PC-9 (cell line): ENCODE data around the gene CDH12. TPM values are rescaled to one million over a fixed set of nuclear protein-coding genes. Genes with fewer than 3 reads are reported as not detected.

Experiments
- BruUV-seq: library from RNA; stranded (reverse); fragments of 400-500 nt; replicated peaks from 2 replicates; lab custom pipeline; 2021; lab: Mats Ljungman, UMichigan
- CTCF ChIA-PET: fragments of 300-600 bp; sonication (Branson Sonifier 250); formaldehyde crosslinking; loops from one replicate; lab custom pipeline; 2022; ENCODE audit warnings: antibody characterized with exemption; lab: Charles Lee
- POLR2A ChIA-PET: fragments of 300-600 bp; sonication (Branson Sonifier 250); formaldehyde crosslinking; loops from one replicate; lab custom pipeline; 2022; ENCODE audit warnings: antibody characterized with exemption; ENCODE audit not compliant: unreplicated experiment; lab: Charles Lee
- DNase-seq, 2 experiments: peaks; one replicate each; pipeline versions ENCODE4 v3.0.0 to v3.0.0-alpha.2; 2015 to 2022; ENCODE audit warnings: mixed read lengths in 1 of 2
- H2AFZ ChIP-seq: fragments of 200-600 bp; sonication (generic); 2 replicates; pipeline ENCODE4 v1.8.1; 2017; ENCODE audit warnings: antibody characterized with exemption
- H3F3A ChIP-seq: fragments of 200-600 bp; sonication (generic); 2 replicates; pipeline ENCODE4 v1.8.1; 2017; ENCODE audit warnings: antibody characterized with exemption, mild to moderate bottlenecking, low read depth; ENCODE audit not compliant: insufficient read depth
- H3K27ac ChIP-seq: fragments of 200-600 bp; sonication (generic); 2 replicates; pipeline ENCODE4 v1.6.1; 2016; ENCODE audit warnings: mixed run types
- H3K27me3 ChIP-seq: fragments of 200-600 bp; sonication (generic); 2 replicates; pipeline ENCODE4 v1.6.1; 2016; ENCODE audit warnings: low read depth, mixed run types; ENCODE audit not compliant: insufficient read depth
- H3K36me3 ChIP-seq: fragments of 200-600 bp; sonication (generic); 2 replicates; pipeline ENCODE4 v1.6.1; 2016; ENCODE audit warnings: low read depth, mixed run types
- H3K4me1 ChIP-seq: fragments of 200-600 bp; sonication (generic); replicated peaks from 2 replicates; pipeline ENCODE4 v1.6.1; 2016; ENCODE audit warnings: mixed run types; ENCODE audit not compliant: insufficient read depth
- H3K4me2 ChIP-seq: fragments of 200-600 bp; sonication (generic); 2 replicates; pipeline ENCODE4 v1.6.1; 2017; ENCODE audit warnings: mixed run types
- H3K4me3 ChIP-seq: fragments of 200-600 bp; sonication (generic); 2 replicates; pipeline ENCODE4 v1.6.1; 2016; ENCODE audit warnings: mixed run types
- H3K79me2 ChIP-seq: fragments of 200-600 bp; sonication (generic); 2 replicates; pipeline ENCODE4 v1.6.1; 2017; ENCODE audit warnings: low read depth, mixed run types
- H3K9me2 ChIP-seq: fragments of 200-600 bp; sonication (generic); 2 replicates; pipeline ENCODE4 v1.8.1; 2017; ENCODE audit warnings: mild to moderate bottlenecking; ENCODE audit not compliant: insufficient read depth
- H3K9me3 ChIP-seq: fragments of 200-600 bp; sonication (generic); 2 replicates; pipeline ENCODE4 v1.8.1; 2016; ENCODE audit warnings: low read depth; ENCODE audit not compliant: insufficient read depth
- H4K20me1 ChIP-seq: fragments of 200-600 bp; sonication (generic); 2 replicates; pipeline ENCODE4 v1.8.1; 2017; ENCODE audit not compliant: insufficient read depth
- EZH2 ChIP-seq: fragments of 200-600 bp; sonication (generic); IDR thresholded peaks from 2 replicates; pipeline ENCODE4 v1.8.0; 2017; ENCODE audit warnings: antibody characterized with exemption, low read depth
- intact Hi-C: fragments of 100-400 bp; cut with micrococcal nuclease; formaldehyde crosslinking; loops from one replicate; pipeline ENCODE4 v1.10.0; 2022; ENCODE audit not compliant: unreplicated experiment
- total RNA-seq: library from RNA; stranded (reverse); gene quantifications from 2 replicates; pipeline ENCODE4 v1.2.3, GENCODE V29; 2021
- TF ChIP-seq, protein P1 (sequence below): fragments of 200-600 bp; sonication (generic); conservative IDR thresholded peaks from 2 replicates; pipeline ENCODE4 v1.6.1; 2017; ENCODE audit warnings: mixed run types, antibody characterized with exemption, mild to moderate bottlenecking, moderate library complexity

CDH12 gene
- total RNA-seq, 1 experiment from 2014 or later: not detected

GRCh38 chr5:22542340-22542739 is 310.8 kb downstream of the CDH12 start:
- H3K79me2 ChIP-seq: no peaks in the 10 kb centered on the region
- no peak for TF ChIP-seq EZH2
- TF ChIP-seq, protein P1, sequence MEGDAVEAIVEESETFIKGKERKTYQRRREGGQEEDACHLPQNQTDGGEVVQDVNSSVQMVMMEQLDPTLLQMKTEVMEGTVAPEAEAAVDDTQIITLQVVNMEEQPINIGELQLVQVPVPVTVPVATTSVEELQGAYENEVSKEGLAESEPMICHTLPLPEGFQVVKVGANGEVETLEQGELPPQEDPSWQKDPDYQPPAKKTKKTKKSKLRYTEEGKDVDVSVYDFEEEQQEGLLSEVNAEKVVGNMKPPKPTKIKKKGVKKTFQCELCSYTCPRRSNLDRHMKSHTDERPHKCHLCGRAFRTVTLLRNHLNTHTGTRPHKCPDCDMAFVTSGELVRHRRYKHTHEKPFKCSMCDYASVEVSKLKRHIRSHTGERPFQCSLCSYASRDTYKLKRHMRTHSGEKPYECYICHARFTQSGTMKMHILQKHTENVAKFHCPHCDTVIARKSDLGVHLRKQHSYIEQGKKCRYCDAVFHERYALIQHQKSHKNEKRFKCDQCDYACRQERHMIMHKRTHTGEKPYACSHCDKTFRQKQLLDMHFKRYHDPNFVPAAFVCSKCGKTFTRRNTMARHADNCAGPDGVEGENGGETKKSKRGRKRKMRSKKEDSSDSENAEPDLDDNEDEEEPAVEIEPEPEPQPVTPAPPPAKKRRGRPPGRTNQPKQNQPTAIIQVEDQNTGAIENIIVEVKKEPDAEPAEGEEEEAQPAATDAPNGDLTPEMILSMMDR: no peak
- no peak overlapping the region for H3K4me2 ChIP-seq
- H3K27me3 ChIP-seq: no peaks in the 10 kb centered on the region
- DNase-seq: no peak
- H3K27ac ChIP-seq: no peak overlapping the region
- POLR2A ChIA-PET: no interaction called here
- H3F3A ChIP-seq: no peaks in the 10 kb centered on the region
- no peaks in the 10 kb centered on the region for H3K9me2 ChIP-seq
- H3K9me3 ChIP-seq: no peaks in the 10 kb centered on the region
- H3K4me1 ChIP-seq: no peaks in the 10 kb centered on the region
- H3K36me3 ChIP-seq: no peaks in the 10 kb centered on the region
- H2AFZ ChIP-seq: no peak overlapping the region
- no peaks in the 10 kb centered on the region for H4K20me1 ChIP-seq
- H3K4me3 ChIP-seq: no peak overlapping the region
- BruUV-seq: no TSS peak
- CTCF ChIA-PET: no interaction called here
- intact Hi-C loops: no loop called here

DNA sequence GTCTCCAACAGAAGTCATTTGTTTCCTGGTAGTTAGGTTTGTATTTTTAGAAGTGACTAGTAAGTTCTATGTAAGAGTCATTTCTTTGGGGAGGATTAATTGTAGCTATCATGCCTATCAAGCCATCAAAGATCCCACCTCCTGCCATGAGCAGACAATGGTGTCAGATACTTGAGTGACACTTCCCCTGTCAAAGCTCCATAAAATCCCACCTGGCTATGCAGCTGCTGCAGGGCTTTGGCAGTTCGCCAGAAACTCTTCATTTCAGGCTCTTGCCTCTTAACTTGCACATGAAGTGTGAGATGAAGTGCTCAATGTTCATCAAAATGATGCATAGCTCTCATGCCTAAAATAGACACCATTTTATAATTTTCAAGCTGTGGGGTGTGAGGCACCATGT is 312.1 kb downstream of the CDH12 start:
- H3K79me2 ChIP-seq: no peaks in the 10 kb centered on the region
- no peaks in the 10 kb centered on the region for H3K9me3 ChIP-seq
- H3F3A ChIP-seq: no peaks in the 10 kb centered on the region
- POLR2A ChIA-PET: no interaction called here
- H3K36me3 ChIP-seq: no peaks in the 10 kb centered on the region
- no peak overlapping the region for H2AFZ ChIP-seq
- BruUV-seq: no TSS peak
- TF ChIP-seq, protein P1: no peak
- TF ChIP-seq EZH2: no peak
- no peak overlapping the region for H3K27ac ChIP-seq
- intact Hi-C loops: no loop called here
- H3K4me2 ChIP-seq: no peak overlapping the region
- H3K9me2 ChIP-seq: no peaks in the 10 kb centered on the region
- CTCF ChIA-PET: no interaction called here
- no peak for DNase-seq
- no peaks in the 10 kb centered on the region for H3K27me3 ChIP-seq
- no peaks in the 10 kb centered on the region for H4K20me1 ChIP-seq
- H3K4me3 ChIP-seq: no peak overlapping the region
- H3K4me1 ChIP-seq: no peaks in the 10 kb centered on the region

DNA sequence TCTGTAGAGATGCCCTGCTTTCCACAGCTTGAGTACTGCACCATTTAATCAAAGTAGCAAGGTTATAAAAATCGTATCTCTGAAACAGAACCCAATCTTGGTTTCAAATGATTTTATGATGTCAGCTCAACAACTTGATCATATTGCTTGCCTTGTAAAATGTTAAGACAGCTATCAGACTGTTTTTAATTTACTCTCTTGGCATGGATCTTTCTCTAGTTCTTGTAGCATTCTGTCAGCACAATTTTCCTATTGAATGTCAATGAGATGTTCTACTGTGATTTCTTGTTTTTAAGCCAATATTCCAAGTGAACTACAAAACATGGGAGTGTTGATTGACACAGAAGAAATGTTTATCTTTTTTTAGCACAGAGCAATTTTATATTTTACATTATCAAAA is 313.4 kb downstream of the CDH12 start:
- Histone ChIP-seq H3K79me2 (no peaks in the 10 kb centered on the region), H3K4me2 (no peak overlapping the region), H3K27me3 (no peaks in the 10 kb centered on the region), H3K4me1 (no peaks in the 10 kb centered on the region), H3K9me3 (no peaks in the 10 kb centered on the region), H2AFZ (no peak overlapping the region), H3K27ac (no peak overlapping the region), H3K4me3 (no peak overlapping the region), H3K9me2 (no peaks in the 10 kb centered on the region), H3K36me3 (no peaks in the 10 kb centered on the region), H3F3A (no peaks in the 10 kb centered on the region), H4K20me1 (no peaks in the 10 kb centered on the region)
- BruUV-seq: no TSS peak
- no peak for DNase-seq
- TF ChIP-seq EZH2: no peak
- TF ChIP-seq, protein P1: no peak
- ChIA-PET POLR2A (no interaction called here), CTCF (no interaction called here)
- intact Hi-C loops: no loop called here
